WTC11 (cell line): ENCODE data around the gene MYLK3. TPM values are rescaled to one million over a fixed set of nuclear protein-coding genes. Genes with fewer than 3 reads are reported as not detected.

Experiments
- ATAC-seq: fragments of 200-7000 bp; cut with Tn5 transposase; 2 replicates; pipeline ENCODE4 v1.10.0; 2021; ENCODE audit warnings: mild to moderate bottlenecking, moderate library complexity
- CTCF ChIA-PET: fragments of 300-600 bp; sonication (Branson Sonifier 250); formaldehyde crosslinking; loops from one replicate; lab custom pipeline; 2021; ENCODE audit warnings: antibody characterized with exemption; lab: Charles Lee
- POLR2A ChIA-PET: fragments of 350-600 bp; sonication (Branson Sonifier 250); formaldehyde crosslinking; loops from one replicate; lab custom pipeline; 2021; ENCODE audit warnings: antibody characterized with exemption; lab: Charles Lee
- DNase-seq: peaks from one replicate; pipeline ENCODE4 v3.0.0; 2021; ENCODE audit warnings: low spot score
- H3K27ac Mint-ChIP-seq: 2 replicates; pipeline ENCODE4 v1.8.0; 2021; ENCODE audit warnings: mixed read lengths
- H3K27me3 Mint-ChIP-seq: 2 replicates; pipeline ENCODE4 v1.8.0; 2021; ENCODE audit warnings: low read depth, mild to moderate bottlenecking, moderate library complexity, mixed read lengths
- H3K36me3 Mint-ChIP-seq: 2 replicates; pipeline ENCODE4 v1.8.0; 2021; ENCODE audit warnings: mixed read lengths
- H3K4me1 Mint-ChIP-seq: 2 replicates; pipeline ENCODE4 v1.8.0; 2022; ENCODE audit warnings: mixed read lengths
- H3K4me3 Mint-ChIP-seq: 2 replicates; pipeline ENCODE4 v1.8.0; 2021; ENCODE audit warnings: mild to moderate bottlenecking, moderate library complexity, mixed read lengths
- H3K9me3 Mint-ChIP-seq: 2 replicates; pipeline ENCODE4 v1.8.0; 2021; ENCODE audit warnings: mixed read lengths
- ATF1 ChIP-seq: sonication (generic); formaldehyde crosslinking; IDR thresholded peaks from 2 replicates; pipeline ENCODE4 v1.8.1; 2023; ENCODE audit warnings: mild to moderate bottlenecking, moderate library complexity, missing genetic modification reagents
- ESRRA ChIP-seq: sonication (generic); formaldehyde crosslinking; IDR thresholded peaks from 2 replicates; pipeline ENCODE4 v1.8.1; 2022; ENCODE audit warnings: mild to moderate bottlenecking, missing genetic modification reagents, borderline replicate concordance
- GABPB1 ChIP-seq: sonication (generic); formaldehyde crosslinking; IDR thresholded peaks from 2 replicates; pipeline ENCODE4 v1.8.1; 2023; ENCODE audit warnings: mild to moderate bottlenecking, missing genetic modification reagents
- IRF2 ChIP-seq: sonication (generic); formaldehyde crosslinking; IDR thresholded peaks from 2 replicates; pipeline ENCODE4 v1.8.0; 2022; ENCODE audit warnings: low read depth, missing genetic modification reagents, borderline replicate concordance
- JAZF1 ChIP-seq: fragments of 250-450 bp; sonication (Bioruptor Pico); IDR thresholded peaks from 2 replicates; pipeline ENCODE4 v1.9.0; 2021; ENCODE audit warnings: moderate library complexity, mild to moderate bottlenecking, inconsistent platforms
- MYBL2 ChIP-seq: sonication (generic); formaldehyde crosslinking; IDR thresholded peaks from 2 replicates; pipeline ENCODE4 v1.8.1; 2023; ENCODE audit warnings: mild to moderate bottlenecking, moderate library complexity, missing genetic modification reagents
- NR2C2 ChIP-seq: sonication (generic); formaldehyde crosslinking; IDR thresholded peaks from 2 replicates; pipeline ENCODE4 v1.8.0; 2022; ENCODE audit warnings: mild to moderate bottlenecking, missing genetic modification reagents
- NR3C1 ChIP-seq: sonication (generic); formaldehyde crosslinking; conservative IDR thresholded peaks from 2 replicates; pipeline ENCODE4 v1.8.1; 2023; ENCODE audit warnings: low read depth, mild to moderate bottlenecking, missing genetic modification reagents
- SMAD3 ChIP-seq: sonication (generic); formaldehyde crosslinking; IDR thresholded peaks from 2 replicates; pipeline ENCODE4 v1.8.0; 2022; ENCODE audit warnings: missing genetic modification reagents, mild to moderate bottlenecking, borderline replicate concordance
- TEAD1 ChIP-seq: sonication (generic); formaldehyde crosslinking; IDR thresholded peaks from 2 replicates; pipeline ENCODE4 v1.8.0; 2022; ENCODE audit warnings: mild to moderate bottlenecking, missing genetic modification reagents
- TEAD4 ChIP-seq: sonication (generic); formaldehyde crosslinking; IDR thresholded peaks from 2 replicates; pipeline ENCODE4 v1.8.0; 2022; ENCODE audit warnings: mild to moderate bottlenecking, missing genetic modification reagents
- ZNF121 ChIP-seq: sonication (generic); formaldehyde crosslinking; IDR thresholded peaks from 2 replicates; pipeline ENCODE4 v1.8.0; 2023; ENCODE audit warnings: missing genetic modification reagents
- ZNF416 ChIP-seq: fragments of 250-450 bp; sonication (Bioruptor Pico); IDR thresholded peaks from 2 replicates; pipeline ENCODE4 v1.9.0; 2021; ENCODE audit warnings: mild to moderate bottlenecking, inconsistent platforms
- total RNA-seq: library from RNA; stranded (reverse); gene quantifications from 3 replicates; pipeline ENCODE4 v1.2.3, GENCODE V29; 2021
- TF ChIP-seq, protein P1 (sequence below): sonication (generic); formaldehyde crosslinking; IDR thresholded peaks from 2 replicates; pipeline ENCODE4 v1.8.1; 2023; ENCODE audit warnings: mild to moderate bottlenecking, moderate library complexity, missing genetic modification reagents
- TF ChIP-seq, protein P2 (sequence below): sonication (generic); formaldehyde crosslinking; IDR thresholded peaks from 2 replicates; pipeline ENCODE4 v1.8.0; 2022; ENCODE audit warnings: mild to moderate bottlenecking, missing genetic modification reagents
- TF ChIP-seq, protein P3 (sequence below): sonication (generic); formaldehyde crosslinking; IDR thresholded peaks from 2 replicates; pipeline ENCODE4 v1.8.1; 2023; ENCODE audit warnings: mild to moderate bottlenecking, missing genetic modification reagents, moderate library complexity
- TF ChIP-seq, protein P4 (sequence below): fragments of 250-450 bp; sonication (Bioruptor Pico); IDR thresholded peaks from 2 replicates; pipeline ENCODE4 v1.9.0; 2021; ENCODE audit warnings: mild to moderate bottlenecking, borderline replicate concordance
- TF ChIP-seq, protein P5 (sequence below): sonication (generic); formaldehyde crosslinking; IDR thresholded peaks from 2 replicates; pipeline ENCODE4 v1.8.0; 2022; ENCODE audit warnings: mild to moderate bottlenecking, missing genetic modification reagents
- TF ChIP-seq, protein P6 (sequence below): sonication (generic); formaldehyde crosslinking; conservative IDR thresholded peaks from 2 replicates; pipeline ENCODE4 v1.8.1; 2022; ENCODE audit warnings: mild to moderate bottlenecking, missing genetic modification reagents

Gene MYLK3
- total RNA-seq, 1 experiment from 2014 or later: 0.79 TPM

DNA sequence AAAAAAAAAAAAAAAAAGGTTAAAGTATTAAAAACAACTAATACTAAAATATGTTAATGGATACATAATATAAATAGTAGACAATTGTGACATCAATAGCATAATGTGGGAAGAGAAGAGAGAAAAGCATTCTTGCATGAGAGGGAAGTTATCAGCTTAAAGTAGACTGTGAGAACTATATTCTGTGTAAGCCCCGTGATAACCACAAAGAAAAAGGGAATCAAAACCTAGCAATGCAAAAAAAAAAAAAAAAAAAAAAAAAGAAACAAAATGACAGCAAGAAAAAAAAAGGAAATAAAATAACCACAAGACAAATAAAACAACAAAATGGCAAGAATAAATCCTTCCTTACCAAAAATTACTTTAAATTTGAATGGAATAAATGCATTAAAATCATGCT, 39.8 kb upstream of the MYLK3 start:
- peaks cover 43% of the 10 kb centered on the region for H3K4me1 Mint-ChIP-seq
- POLR2A ChIA-PET: interaction anchor here (0.6 kb wide), 1 partner anchor 188 kb away, joined by 5 read pairs; no protein-coding TSS in a partner anchor
- no peaks in the 10 kb centered on the region for H3K27me3 Mint-ChIP-seq
- no peak for TF ChIP-seq JAZF1 (CRISPR knock-in tag)
- no peak for TF ChIP-seq SMAD3 (CRISPR knock-in tag)
- TF ChIP-seq, protein P1, sequence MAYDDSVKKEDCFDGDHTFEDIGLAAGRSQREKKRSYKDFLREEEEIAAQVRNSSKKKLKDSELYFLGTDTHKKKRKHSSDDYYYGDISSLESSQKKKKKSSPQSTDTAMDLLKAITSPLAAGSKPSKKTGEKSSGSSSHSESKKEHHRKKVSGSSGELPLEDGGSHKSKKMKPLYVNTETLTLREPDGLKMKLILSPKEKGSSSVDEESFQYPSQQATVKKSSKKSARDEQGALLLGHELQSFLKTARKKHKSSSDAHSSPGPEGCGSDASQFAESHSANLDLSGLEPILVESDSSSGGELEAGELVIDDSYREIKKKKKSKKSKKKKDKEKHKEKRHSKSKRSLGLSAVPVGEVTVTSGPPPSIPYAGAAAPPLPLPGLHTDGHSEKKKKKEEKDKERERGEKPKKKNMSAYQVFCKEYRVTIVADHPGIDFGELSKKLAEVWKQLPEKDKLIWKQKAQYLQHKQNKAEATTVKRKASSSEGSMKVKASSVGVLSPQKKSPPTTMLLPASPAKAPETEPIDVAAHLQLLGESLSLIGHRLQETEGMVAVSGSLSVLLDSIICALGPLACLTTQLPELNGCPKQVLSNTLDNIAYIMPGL (CRISPR knock-in tag): no peak
- no peak for TF ChIP-seq ATF1
- no peak for TF ChIP-seq TEAD4 (CRISPR knock-in tag)
- no peak for TF ChIP-seq ESRRA
- TF ChIP-seq, protein P2, sequence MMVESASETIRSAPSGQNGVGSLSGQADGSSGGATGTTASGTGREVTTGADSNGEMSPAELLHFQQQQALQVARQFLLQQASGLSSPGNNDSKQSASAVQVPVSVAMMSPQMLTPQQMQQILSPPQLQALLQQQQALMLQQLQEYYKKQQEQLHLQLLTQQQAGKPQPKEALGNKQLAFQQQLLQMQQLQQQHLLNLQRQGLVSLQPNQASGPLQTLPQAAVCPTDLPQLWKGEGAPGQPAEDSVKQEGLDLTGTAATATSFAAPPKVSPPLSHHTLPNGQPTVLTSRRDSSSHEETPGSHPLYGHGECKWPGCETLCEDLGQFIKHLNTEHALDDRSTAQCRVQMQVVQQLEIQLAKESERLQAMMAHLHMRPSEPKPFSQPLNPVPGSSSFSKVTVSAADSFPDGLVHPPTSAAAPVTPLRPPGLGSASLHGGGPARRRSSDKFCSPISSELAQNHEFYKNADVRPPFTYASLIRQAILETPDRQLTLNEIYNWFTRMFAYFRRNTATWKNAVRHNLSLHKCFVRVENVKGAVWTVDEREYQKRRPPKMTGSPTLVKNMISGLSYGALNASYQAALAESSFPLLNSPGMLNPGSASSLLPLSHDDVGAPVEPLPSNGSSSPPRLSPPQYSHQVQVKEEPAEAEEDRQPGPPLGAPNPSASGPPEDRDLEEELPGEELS (CRISPR knock-in tag): no peak
- TF ChIP-seq, protein P3, sequence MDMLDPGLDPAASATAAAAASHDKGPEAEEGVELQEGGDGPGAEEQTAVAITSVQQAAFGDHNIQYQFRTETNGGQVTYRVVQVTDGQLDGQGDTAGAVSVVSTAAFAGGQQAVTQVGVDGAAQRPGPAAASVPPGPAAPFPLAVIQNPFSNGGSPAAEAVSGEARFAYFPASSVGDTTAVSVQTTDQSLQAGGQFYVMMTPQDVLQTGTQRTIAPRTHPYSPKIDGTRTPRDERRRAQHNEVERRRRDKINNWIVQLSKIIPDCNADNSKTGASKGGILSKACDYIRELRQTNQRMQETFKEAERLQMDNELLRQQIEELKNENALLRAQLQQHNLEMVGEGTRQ (CRISPR knock-in tag): no peak
- no peak for TF ChIP-seq NR2C2 (CRISPR knock-in tag)
- no peak for TF ChIP-seq IRF2 (CRISPR knock-in tag)
- TF ChIP-seq, protein P4, sequence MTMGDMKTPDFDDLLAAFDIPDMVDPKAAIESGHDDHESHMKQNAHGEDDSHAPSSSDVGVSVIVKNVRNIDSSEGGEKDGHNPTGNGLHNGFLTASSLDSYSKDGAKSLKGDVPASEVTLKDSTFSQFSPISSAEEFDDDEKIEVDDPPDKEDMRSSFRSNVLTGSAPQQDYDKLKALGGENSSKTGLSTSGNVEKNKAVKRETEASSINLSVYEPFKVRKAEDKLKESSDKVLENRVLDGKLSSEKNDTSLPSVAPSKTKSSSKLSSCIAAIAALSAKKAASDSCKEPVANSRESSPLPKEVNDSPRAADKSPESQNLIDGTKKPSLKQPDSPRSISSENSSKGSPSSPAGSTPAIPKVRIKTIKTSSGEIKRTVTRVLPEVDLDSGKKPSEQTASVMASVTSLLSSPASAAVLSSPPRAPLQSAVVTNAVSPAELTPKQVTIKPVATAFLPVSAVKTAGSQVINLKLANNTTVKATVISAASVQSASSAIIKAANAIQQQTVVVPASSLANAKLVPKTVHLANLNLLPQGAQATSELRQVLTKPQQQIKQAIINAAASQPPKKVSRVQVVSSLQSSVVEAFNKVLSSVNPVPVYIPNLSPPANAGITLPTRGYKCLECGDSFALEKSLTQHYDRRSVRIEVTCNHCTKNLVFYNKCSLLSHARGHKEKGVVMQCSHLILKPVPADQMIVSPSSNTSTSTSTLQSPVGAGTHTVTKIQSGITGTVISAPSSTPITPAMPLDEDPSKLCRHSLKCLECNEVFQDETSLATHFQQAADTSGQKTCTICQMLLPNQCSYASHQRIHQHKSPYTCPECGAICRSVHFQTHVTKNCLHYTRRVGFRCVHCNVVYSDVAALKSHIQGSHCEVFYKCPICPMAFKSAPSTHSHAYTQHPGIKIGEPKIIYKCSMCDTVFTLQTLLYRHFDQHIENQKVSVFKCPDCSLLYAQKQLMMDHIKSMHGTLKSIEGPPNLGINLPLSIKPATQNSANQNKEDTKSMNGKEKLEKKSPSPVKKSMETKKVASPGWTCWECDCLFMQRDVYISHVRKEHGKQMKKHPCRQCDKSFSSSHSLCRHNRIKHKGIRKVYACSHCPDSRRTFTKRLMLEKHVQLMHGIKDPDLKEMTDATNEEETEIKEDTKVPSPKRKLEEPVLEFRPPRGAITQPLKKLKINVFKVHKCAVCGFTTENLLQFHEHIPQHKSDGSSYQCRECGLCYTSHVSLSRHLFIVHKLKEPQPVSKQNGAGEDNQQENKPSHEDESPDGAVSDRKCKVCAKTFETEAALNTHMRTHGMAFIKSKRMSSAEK: no peak
- TF ChIP-seq, all 79 proteins: peak for 0
- CTCF ChIA-PET: interaction anchor here (0.7 to 1.8 kb wide), 2 partner anchors 18 to 20 kb away, joined by 3 to 6 read pairs; no protein-coding TSS in a partner anchor
- ATAC-seq (no peak), DNase-seq (no peak)
- Mint-ChIP-seq H3K4me3 (no peak overlapping the region), H3K9me3 (peaks cover 18% of the 10 kb centered on the region), H3K36me3 (peaks cover 16% of the 10 kb centered on the region), H3K27ac (no peak overlapping the region)

DNA sequence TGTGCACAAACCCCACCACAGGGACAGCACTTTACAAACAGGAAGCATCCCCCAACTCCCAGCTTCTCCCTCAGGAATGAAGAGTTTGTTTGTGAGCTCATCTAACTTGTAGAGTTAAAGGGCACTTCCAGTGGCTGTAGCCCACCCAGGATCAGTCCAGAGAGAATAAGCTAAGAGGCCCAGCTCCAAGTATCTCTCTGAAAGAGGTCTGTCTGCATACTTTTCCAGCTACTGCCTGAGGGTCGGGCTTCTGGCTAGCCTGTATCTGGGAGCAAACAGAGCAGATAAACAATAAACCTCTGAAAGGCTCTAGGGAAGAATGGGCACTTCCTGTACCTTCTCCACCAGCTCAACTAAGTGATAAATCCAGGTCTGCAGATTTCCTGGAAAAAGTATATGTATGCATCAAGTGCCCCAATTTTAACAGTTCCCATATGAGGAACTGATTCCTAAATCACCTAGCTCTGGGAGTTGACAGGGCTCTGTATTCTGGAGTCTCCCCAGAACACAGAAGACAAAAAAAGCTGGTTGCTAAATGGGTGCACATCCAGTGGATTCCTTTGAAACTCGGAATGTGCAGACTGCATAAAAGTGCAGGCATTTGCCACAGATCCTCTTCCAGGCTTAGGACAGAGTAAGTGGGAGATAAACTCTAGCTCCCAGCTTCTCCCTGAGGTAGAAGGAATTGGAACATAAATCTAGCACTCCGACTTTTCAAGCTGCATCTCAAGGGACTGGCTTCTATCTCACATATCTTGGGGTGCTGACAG, 37.1 kb upstream of the MYLK3 start:
- Mint-ChIP-seq H3K9me3 (peaks cover 14% of the 10 kb centered on the region), H3K27me3 (no peaks in the 10 kb centered on the region), H3K4me3 (no peak overlapping the region), H3K4me1 (peaks cover 34% of the 10 kb centered on the region), H3K36me3 (peaks cover 13% of the 10 kb centered on the region), H3K27ac (peak overlapping the region; percentile 92)
- DNase-seq (no peak), ATAC-seq (peak; percentile 15)
- CTCF ChIA-PET: interaction anchor here (0.6 to 2.3 kb wide), 5 partner anchors 16 to 274 kb away, joined by 3 to 9 read pairs (median 4); no protein-coding TSS in a partner anchor
- POLR2A ChIA-PET: no interaction called here
- TF ChIP-seq GABPB1 (CRISPR knock-in tag): no peak
- TF ChIP-seq, protein P5, sequence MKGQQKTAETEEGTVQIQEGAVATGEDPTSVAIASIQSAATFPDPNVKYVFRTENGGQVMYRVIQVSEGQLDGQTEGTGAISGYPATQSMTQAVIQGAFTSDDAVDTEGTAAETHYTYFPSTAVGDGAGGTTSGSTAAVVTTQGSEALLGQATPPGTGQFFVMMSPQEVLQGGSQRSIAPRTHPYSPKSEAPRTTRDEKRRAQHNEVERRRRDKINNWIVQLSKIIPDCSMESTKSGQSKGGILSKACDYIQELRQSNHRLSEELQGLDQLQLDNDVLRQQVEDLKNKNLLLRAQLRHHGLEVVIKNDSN (CRISPR knock-in tag): no peak
- TF ChIP-seq MYBL2 (CRISPR knock-in tag): no peak
- TF ChIP-seq ZNF121 (CRISPR knock-in tag): no peak
- no peak for TF ChIP-seq SMAD3 (CRISPR knock-in tag)
- TF ChIP-seq NR3C1 (CRISPR knock-in tag): no peak
- TF ChIP-seq JAZF1 (CRISPR knock-in tag): no peak
- TF ChIP-seq, protein P6, sequence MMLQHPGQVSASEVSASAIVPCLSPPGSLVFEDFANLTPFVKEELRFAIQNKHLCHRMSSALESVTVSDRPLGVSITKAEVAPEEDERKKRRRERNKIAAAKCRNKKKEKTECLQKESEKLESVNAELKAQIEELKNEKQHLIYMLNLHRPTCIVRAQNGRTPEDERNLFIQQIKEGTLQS (CRISPR knock-in tag): no peak
- TF ChIP-seq TEAD1 (CRISPR knock-in tag): no peak
- TF ChIP-seq, protein P1 (CRISPR knock-in tag): no peak
- no peak for TF ChIP-seq ZNF416
